Neural crest cell (in vitro differentiated cells): Measurements from ENCODE around the gene MRPL50. TPM values are rescaled to one million over a fixed set of nuclear protein-coding genes. Genes with fewer than 3 reads are reported as not detected.

ENCODE experiments used
- DNase-seq: peaks from one replicate; pipeline ENCODE4 v3.0.0; 2021; ENCODE audit warnings: low read depth, mixed read lengths, low spot score
- H3K27ac Mint-ChIP-seq: one replicate; pipeline ENCODE4 v1.8.0; 2021; ENCODE audit warnings: mild to moderate bottlenecking, mixed read lengths; ENCODE audit not compliant: unreplicated experiment
- H3K27me3 Mint-ChIP-seq: 2 replicates; pipeline ENCODE4 v1.8.0; 2021; ENCODE audit warnings: low read depth, mild to moderate bottlenecking, mixed read lengths
- H3K36me3 Mint-ChIP-seq: 2 replicates; pipeline ENCODE4 v1.8.0; 2021; ENCODE audit warnings: low read depth, mild to moderate bottlenecking, mixed read lengths
- H3K4me1 Mint-ChIP-seq: 2 replicates; pipeline ENCODE4 v1.8.0; 2021; ENCODE audit warnings: mixed read lengths
- H3K4me3 Mint-ChIP-seq: one replicate; pipeline ENCODE4 v1.8.0; 2021; ENCODE audit warnings: mild to moderate bottlenecking, mixed read lengths
- H3K9me3 Mint-ChIP-seq: 2 replicates; pipeline ENCODE4 v1.8.0; 2021; ENCODE audit warnings: mixed read lengths
- CTCF ChIP-seq: fragments of 200-600 bp; sonication (generic); conservative IDR thresholded peaks from 2 replicates; pipeline ENCODE4 v1.5.0; 2021; ENCODE audit warnings: antibody characterized with exemption, mild to moderate bottlenecking
- total RNA-seq: library from RNA; stranded (reverse); gene quantifications from 2 replicates; pipeline ENCODE4 v1.2.1, GENCODE V29; 2021

The MRPL50 gene
- total RNA-seq, 1 donor from 2014 or later: 17.3 TPM

- Mint-ChIP-seq H3K27me3 (no peaks in the 10 kb centered on the region), H3K4me1 (peaks cover 8% of the 10 kb centered on the region), H3K4me3 (no peak overlapping the region), H3K36me3 (no peaks in the 10 kb centered on the region), H3K27ac (no peak overlapping the region), H3K9me3 (no peaks in the 10 kb centered on the region)
- TF ChIP-seq CTCF: no peak
- no peak for DNase-seq
Measured at GRCh38 chr9:101442318-101442717, 43.9 kb upstream of the MRPL50 start.

- H3K36me3 Mint-ChIP-seq: no peaks in the 10 kb centered on the region
- no peak overlapping the region for H3K27ac Mint-ChIP-seq
- no peak overlapping the region for H3K4me3 Mint-ChIP-seq
- no peak for DNase-seq
- no peaks in the 10 kb centered on the region for H3K27me3 Mint-ChIP-seq
- no peak for TF ChIP-seq CTCF
- peaks cover 7% of the 10 kb centered on the region for H3K4me1 Mint-ChIP-seq
- no peaks in the 10 kb centered on the region for H3K9me3 Mint-ChIP-seq
Measured at GRCh38 chr9:101440714-101441230, 42.4 kb upstream of the MRPL50 start.

- H3K4me3 Mint-ChIP-seq: no peak overlapping the region
- no peaks in the 10 kb centered on the region for H3K9me3 Mint-ChIP-seq
- DNase-seq: no peak
- no peaks in the 10 kb centered on the region for H3K36me3 Mint-ChIP-seq
- no peak overlapping the region for H3K27ac Mint-ChIP-seq
- H3K27me3 Mint-ChIP-seq: no peaks in the 10 kb centered on the region
- TF ChIP-seq CTCF: no peak
- H3K4me1 Mint-ChIP-seq: no peaks in the 10 kb centered on the region
Measured at GRCh38 chr9:101438523-101438922, 40.1 kb upstream of the MRPL50 start.

- Mint-ChIP-seq H3K4me3 (no peak overlapping the region), H3K36me3 (no peaks in the 10 kb centered on the region), H3K4me1 (no peaks in the 10 kb centered on the region), H3K27ac (no peak overlapping the region), H3K9me3 (no peaks in the 10 kb centered on the region), H3K27me3 (no peaks in the 10 kb centered on the region)
- no peak for DNase-seq
- no peak for TF ChIP-seq CTCF
Measured at GRCh38 chr9:101437806-101438232, 39.4 kb upstream of the MRPL50 start.

- Mint-ChIP-seq H3K27me3 (no peaks in the 10 kb centered on the region), H3K27ac (no peak within 1 kb of the TSS), H3K4me3 (no peak within 1 kb of the TSS), H3K4me1 (no peaks in the 10 kb centered on the region), H3K9me3 (no peaks in the 10 kb centered on the region), H3K36me3 (no peaks in the 10 kb centered on the region)
- DNase-seq: no peak
- TF ChIP-seq CTCF: no peak
Measured at GRCh38 chr9:101435601-101436079, 37.2 kb upstream of the MRPL50 start, which contains the start of gene ALDOB. Gene ALDOB, minus strand, starts transcription at chr9:101435774. Its CDS starts 4,887 bp downstream, at chr9:101430887.
